ENCODE measurements around the gene MFAP3.
A peak's percentile ranks its signal among the peaks of the same experiment; 100 is the strongest.

MFAP3 gene

GRCh38 chr5:154025951-154026350 is 12.8 kb upstream of the MFAP3 start:
- H3K4me1 ChIP-seq (ENCODE audit: insufficient read depth, low read length): no peaks in the 10 kb centered on the region
- no peak overlapping the region for H3K9ac ChIP-seq (ENCODE audit: low read depth, low read length)
- no peaks in the 10 kb centered on the region for H3K9me3 ChIP-seq (ENCODE audit: insufficient read depth, low read depth, low read length)
- no peak overlapping the region for H3K27ac ChIP-seq (ENCODE audit: low read length)
- H3K4me3 ChIP-seq (ENCODE audit: low read length): no peak overlapping the region
- no peaks in the 10 kb centered on the region for H3K27me3 ChIP-seq (ENCODE audit: insufficient read depth, low read length)
- 0 out of 2 replicates have a peak, but pooled peaks cover 9% of the 10 kb centered on the region for H3K36me3 ChIP-seq (ENCODE audit: insufficient read depth, low read depth, low read length)

DNA sequence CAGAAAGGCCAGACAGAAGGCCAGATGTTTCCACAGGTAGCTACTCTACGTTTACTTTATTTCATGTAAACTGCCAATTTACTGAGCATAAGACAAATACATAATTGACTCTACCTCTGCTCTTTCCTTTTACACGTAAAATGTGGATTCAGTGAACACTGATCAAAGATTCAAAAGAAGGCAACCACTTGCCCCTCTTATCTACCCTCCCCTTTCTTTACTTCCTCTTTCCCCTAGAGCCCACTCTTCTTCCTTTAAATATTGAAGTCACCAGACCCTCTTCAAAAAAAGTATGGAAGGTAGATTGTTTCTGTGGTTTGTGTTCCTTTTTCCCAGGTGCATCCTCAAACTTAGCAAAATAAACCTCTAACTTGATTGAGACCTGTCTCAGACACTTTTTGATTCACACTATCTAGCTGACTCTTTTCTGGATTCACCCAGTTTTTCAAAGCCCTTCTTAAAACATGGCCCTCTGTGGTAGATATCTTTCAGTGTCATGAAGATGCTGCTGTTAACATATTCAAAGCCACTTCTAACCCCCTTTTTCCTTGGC is 6.8 kb upstream of the MFAP3 start:
- no peaks in the 10 kb centered on the region for H3K4me1 ChIP-seq (ENCODE audit: insufficient read depth, low read length)
- H3K27ac ChIP-seq (ENCODE audit: low read length): no peak overlapping the region
- H3K4me3 ChIP-seq (ENCODE audit: low read length): no peak overlapping the region
- H3K36me3 ChIP-seq (ENCODE audit: insufficient read depth, low read depth, low read length): no peaks in the 10 kb centered on the region
- no peaks in the 10 kb centered on the region for H3K27me3 ChIP-seq (ENCODE audit: insufficient read depth, low read length)
- H3K9me3 ChIP-seq (ENCODE audit: insufficient read depth, low read depth, low read length): no peaks in the 10 kb centered on the region
- H3K9ac ChIP-seq (ENCODE audit: low read depth, low read length): no peak overlapping the region

GRCh38 chr5:154034944-154035343 is 3.8 kb upstream of the MFAP3 start:
- Histone ChIP-seq H3K9me3 (ENCODE audit: insufficient read depth, low read depth, low read length) (no peaks in the 10 kb centered on the region), H3K4me1 (ENCODE audit: insufficient read depth, low read length) (peaks cover 4% of the 10 kb centered on the region; the same call in 1 of the 2 replicates), H3K36me3 (ENCODE audit: insufficient read depth, low read depth, low read length) (no peaks in the 10 kb centered on the region), H3K27ac (ENCODE audit: low read length) (no peak overlapping the region), H3K27me3 (ENCODE audit: insufficient read depth, low read length) (no peaks in the 10 kb centered on the region), H3K9ac (ENCODE audit: low read depth, low read length) (no peak overlapping the region), H3K4me3 (ENCODE audit: low read length) (no peak overlapping the region)

- H3K9ac ChIP-seq (ENCODE audit: low read depth, low read length): peak overlapping the region; percentile 83; the same call in 1 of the 2 replicates
These were observed 483 bp upstream of the MFAP3 start for GRCh38 chr5:154038261-154038706.

DNA sequence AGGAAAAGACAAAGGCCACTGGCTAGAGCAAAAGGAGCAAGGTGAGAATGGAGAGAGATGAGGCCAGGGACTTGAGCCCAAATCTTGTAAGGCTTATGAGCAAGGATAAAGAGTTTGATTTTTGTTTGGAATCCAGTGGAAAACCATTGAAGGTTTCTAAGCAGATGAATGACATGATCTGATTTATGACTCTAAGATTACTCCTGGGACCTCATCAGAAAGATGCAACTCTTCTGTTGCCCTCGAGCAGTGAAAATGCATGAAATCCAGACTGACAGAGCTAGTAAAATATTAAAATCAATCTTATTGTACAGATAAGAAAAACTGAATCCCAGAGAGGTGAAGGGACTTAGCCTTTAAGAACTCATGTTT is 677 bp downstream of the MFAP3 start:
- Histone ChIP-seq H3K9ac (ENCODE audit: low read depth, low read length) (peak overlapping the region; percentile 83), H3K4me1 (ENCODE audit: insufficient read depth, low read length) (peaks cover 4% of the 10 kb centered on the region; the same call in 1 of the 2 replicates), H3K27me3 (ENCODE audit: insufficient read depth, low read length) (no peaks in the 10 kb centered on the region), H3K27ac (ENCODE audit: low read length) (no peak overlapping the region), H3K4me3 (ENCODE audit: low read length) (peak overlapping the region; percentile 96), H3K9me3 (ENCODE audit: insufficient read depth, low read depth, low read length) (no peaks in the 10 kb centered on the region), H3K36me3 (ENCODE audit: insufficient read depth, low read depth, low read length) (no peaks in the 10 kb centered on the region)

More at GRCh38 chr5:154038261-154038706, 483 bp upstream of the MFAP3 start:
- Histone ChIP-seq H3K9me3 (ENCODE audit: insufficient read depth, low read depth, low read length) (no peaks in the 10 kb centered on the region), H3K4me1 (ENCODE audit: insufficient read depth, low read length) (peaks cover 4% of the 10 kb centered on the region; the same call in 1 of the 2 replicates), H3K27me3 (ENCODE audit: insufficient read depth, low read length) (no peaks in the 10 kb centered on the region), H3K27ac (ENCODE audit: low read length) (no peak overlapping the region), H3K36me3 (ENCODE audit: insufficient read depth, low read depth, low read length) (no peaks in the 10 kb centered on the region), H3K4me3 (ENCODE audit: low read length) (peak overlapping the region; percentile 96)

GRCh38 chr5:154042766-154043165 is 4.0 kb downstream of the MFAP3 start:
- Histone ChIP-seq H3K9ac (ENCODE audit: low read depth, low read length) (no peak overlapping the region), H3K27me3 (ENCODE audit: insufficient read depth, low read length) (no peaks in the 10 kb centered on the region), H3K27ac (ENCODE audit: low read length) (no peak overlapping the region), H3K4me1 (ENCODE audit: insufficient read depth, low read length) (peaks cover 4% of the 10 kb centered on the region; the same call in 1 of the 2 replicates), H3K36me3 (ENCODE audit: insufficient read depth, low read depth, low read length) (no peaks in the 10 kb centered on the region), H3K9me3 (ENCODE audit: insufficient read depth, low read depth, low read length) (no peaks in the 10 kb centered on the region), H3K4me3 (ENCODE audit: low read length) (no peak overlapping the region)

DNA sequence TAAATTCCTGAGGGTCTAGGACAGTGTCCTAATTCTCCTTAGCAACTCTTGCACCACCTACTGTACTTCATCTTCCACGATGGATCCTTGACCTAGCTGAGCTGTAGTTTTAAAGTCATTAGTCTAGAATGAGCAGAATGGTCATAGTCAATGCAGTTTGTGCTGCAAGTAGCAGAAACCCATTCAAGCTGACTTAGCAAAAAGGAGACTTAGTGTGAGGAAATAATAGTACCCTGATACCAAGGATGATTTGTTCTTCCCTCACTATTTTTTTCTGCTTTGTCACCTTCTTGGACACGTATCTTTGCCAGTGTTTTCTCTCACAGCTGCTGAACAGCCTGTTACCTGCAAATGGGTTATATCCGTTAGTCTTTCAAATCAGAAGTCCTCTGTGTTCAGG is 5.3 kb downstream of the MFAP3 start:
- Histone ChIP-seq H3K27ac (ENCODE audit: low read length) (no peak overlapping the region), H3K9ac (ENCODE audit: low read depth, low read length) (no peak overlapping the region), H3K4me3 (ENCODE audit: low read length) (no peak overlapping the region), H3K4me1 (ENCODE audit: insufficient read depth, low read length) (peaks cover 4% of the 10 kb centered on the region; the same call in 1 of the 2 replicates), H3K36me3 (ENCODE audit: insufficient read depth, low read depth, low read length) (no peaks in the 10 kb centered on the region), H3K9me3 (ENCODE audit: insufficient read depth, low read depth, low read length) (no peaks in the 10 kb centered on the region), H3K27me3 (ENCODE audit: insufficient read depth, low read length) (no peaks in the 10 kb centered on the region)

DNA sequence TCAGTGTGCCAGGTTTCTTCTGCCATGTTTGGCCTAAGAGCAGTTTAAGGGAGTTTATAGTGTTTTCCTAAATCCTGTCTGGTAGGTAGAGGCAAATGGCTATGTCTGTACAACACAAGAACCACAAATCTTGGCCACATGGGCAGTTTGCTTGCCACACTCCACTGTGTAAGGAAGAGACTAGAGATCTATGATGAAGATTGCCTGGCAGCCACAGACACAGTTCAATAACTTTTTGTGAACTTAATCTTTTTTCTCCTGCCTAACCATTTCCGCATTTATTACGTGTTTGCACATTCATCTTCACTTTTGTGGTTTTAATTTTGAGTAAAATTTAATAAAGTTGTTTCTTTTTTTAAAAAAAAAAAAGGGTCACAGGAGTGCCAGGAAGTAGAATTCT is 5.8 kb downstream of the MFAP3 start:
- Histone ChIP-seq H3K4me3 (ENCODE audit: low read length) (no peak overlapping the region), H3K9me3 (ENCODE audit: insufficient read depth, low read depth, low read length) (no peaks in the 10 kb centered on the region), H3K27ac (ENCODE audit: low read length) (no peak overlapping the region), H3K4me1 (ENCODE audit: insufficient read depth, low read length) (peaks cover 4% of the 10 kb centered on the region; the same call in 1 of the 2 replicates), H3K36me3 (ENCODE audit: insufficient read depth, low read depth, low read length) (peaks cover under 1% of the 10 kb centered on the region; the same call in 1 of the 2 replicates), H3K27me3 (ENCODE audit: insufficient read depth, low read length) (no peaks in the 10 kb centered on the region), H3K9ac (ENCODE audit: low read depth, low read length) (no peak overlapping the region)

GRCh38 chr5:154046486-154046885 is 7.7 kb downstream of the MFAP3 start:
- no peak overlapping the region for H3K4me3 ChIP-seq (ENCODE audit: low read length)
- no peak overlapping the region for H3K27ac ChIP-seq (ENCODE audit: low read length)
- peaks cover 10% of the 10 kb centered on the region; the same call in 1 of the 2 replicates for H3K36me3 ChIP-seq (ENCODE audit: insufficient read depth, low read depth, low read length)
- H3K27me3 ChIP-seq (ENCODE audit: insufficient read depth, low read length): no peaks in the 10 kb centered on the region
- H3K9me3 ChIP-seq (ENCODE audit: insufficient read depth, low read depth, low read length): no peaks in the 10 kb centered on the region
- H3K4me1 ChIP-seq (ENCODE audit: insufficient read depth, low read length): no peaks in the 10 kb centered on the region
- H3K9ac ChIP-seq (ENCODE audit: low read depth, low read length): no peak overlapping the region

DNA sequence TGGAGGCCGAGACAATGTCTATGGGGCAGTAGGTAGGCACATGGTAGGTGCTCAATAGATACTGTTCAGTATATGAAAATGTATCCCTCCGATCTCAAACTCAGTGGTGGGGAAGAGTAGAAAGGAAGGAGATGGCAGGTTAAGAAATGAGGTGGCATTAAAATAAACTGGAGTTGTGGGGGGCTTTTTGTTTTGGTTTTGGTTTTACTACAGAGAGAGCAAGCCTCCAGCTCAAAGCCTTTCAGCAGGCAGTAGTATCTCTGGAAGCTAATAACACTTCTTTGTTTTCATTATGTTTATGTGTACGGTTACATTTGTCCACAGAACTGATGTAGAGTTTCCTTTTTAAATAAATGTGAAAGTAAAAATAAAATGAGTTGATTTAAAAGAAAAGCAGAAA is 8.6 kb downstream of the MFAP3 start:
- no peaks in the 10 kb centered on the region for H3K4me1 ChIP-seq (ENCODE audit: insufficient read depth, low read length)
- H3K27ac ChIP-seq (ENCODE audit: low read length): no peak overlapping the region
- H3K9ac ChIP-seq (ENCODE audit: low read depth, low read length): no peak overlapping the region
- H3K27me3 ChIP-seq (ENCODE audit: insufficient read depth, low read length): no peaks in the 10 kb centered on the region
- H3K9me3 ChIP-seq (ENCODE audit: insufficient read depth, low read depth, low read length): no peaks in the 10 kb centered on the region
- H3K36me3 ChIP-seq (ENCODE audit: insufficient read depth, low read depth, low read length): peaks cover 10% of the 10 kb centered on the region; the same call in 1 of the 2 replicates
- H3K4me3 ChIP-seq (ENCODE audit: low read length): no peak overlapping the region

DNA sequence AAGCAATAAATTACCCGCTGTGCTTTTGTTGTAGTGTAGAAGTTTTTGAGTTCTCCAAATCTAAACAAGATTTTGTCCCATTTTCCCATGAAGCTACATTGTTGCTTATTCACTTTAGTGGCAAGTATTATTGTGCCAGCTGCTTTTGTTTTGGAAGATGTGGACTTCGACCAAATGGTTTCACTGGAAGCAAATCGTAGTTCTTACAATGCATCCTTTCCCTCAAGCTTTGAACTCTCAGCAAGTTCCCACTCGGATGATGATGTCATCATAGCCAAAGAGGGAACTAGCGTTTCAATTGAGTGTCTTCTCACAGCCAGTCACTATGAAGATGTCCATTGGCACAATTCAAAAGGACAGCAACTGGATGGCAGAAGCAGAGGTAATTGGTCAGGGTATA is 10.9 kb downstream of the MFAP3 start:
- H3K4me1 ChIP-seq (ENCODE audit: insufficient read depth, low read length): no peaks in the 10 kb centered on the region
- H3K36me3 ChIP-seq (ENCODE audit: insufficient read depth, low read depth, low read length): peaks cover 31% of the 10 kb centered on the region

GRCh38 chr5:154053468-154053867 is 14.7 kb downstream of the MFAP3 start:
- H3K27ac ChIP-seq (ENCODE audit: low read length): no peak overlapping the region
- peaks cover 33% of the 10 kb centered on the region for H3K36me3 ChIP-seq (ENCODE audit: insufficient read depth, low read depth, low read length)

More for the DNA sequence above, 10.9 kb downstream of the MFAP3 start:
- Histone ChIP-seq H3K27ac (ENCODE audit: low read length) (no peak overlapping the region), H3K9me3 (ENCODE audit: insufficient read depth, low read depth, low read length) (no peaks in the 10 kb centered on the region), H3K4me3 (ENCODE audit: low read length) (no peak overlapping the region), H3K9ac (ENCODE audit: low read depth, low read length) (no peak overlapping the region), H3K27me3 (ENCODE audit: insufficient read depth, low read length) (no peaks in the 10 kb centered on the region)

More at GRCh38 chr5:154053468-154053867, 14.7 kb downstream of the MFAP3 start:
- H3K4me1 ChIP-seq (ENCODE audit: insufficient read depth, low read length): peaks cover 4% of the 10 kb centered on the region; the same call in 1 of the 2 replicates
- H3K27me3 ChIP-seq (ENCODE audit: insufficient read depth, low read length): no peaks in the 10 kb centered on the region
- no peaks in the 10 kb centered on the region for H3K9me3 ChIP-seq (ENCODE audit: insufficient read depth, low read depth, low read length)
- H3K9ac ChIP-seq (ENCODE audit: low read depth, low read length): no peak overlapping the region
- no peak overlapping the region for H3K4me3 ChIP-seq (ENCODE audit: low read length)

Data from iPS-20b (cell line).